AG10803 (cell line): ENCODE results near the gene ABL1.

Experiments
- DNase-seq: peaks from one replicate; pipeline ENCODE4 v3.0.0; 2010; ENCODE audit warnings: low read depth
- H3K4me3 ChIP-seq: 2 replicates; pipeline ENCODE4 v1.5.1; 2011; ENCODE audit warnings: mild to moderate bottlenecking, low read length, control low read depth
- CTCF ChIP-seq: conservative IDR thresholded peaks from 2 replicates; pipeline ENCODE4 v1.5.1; 2011; ENCODE audit warnings: mild to moderate bottlenecking, low read length, control low read depth, inconsistent platforms

ABL1 gene

GRCh38 chr9:130894546-130894945, 59.5 kb downstream of the ABL1 start:
- no peak for TF ChIP-seq CTCF
- no peak for DNase-seq
- H3K4me3 ChIP-seq = no peak overlapping the region

DNA sequence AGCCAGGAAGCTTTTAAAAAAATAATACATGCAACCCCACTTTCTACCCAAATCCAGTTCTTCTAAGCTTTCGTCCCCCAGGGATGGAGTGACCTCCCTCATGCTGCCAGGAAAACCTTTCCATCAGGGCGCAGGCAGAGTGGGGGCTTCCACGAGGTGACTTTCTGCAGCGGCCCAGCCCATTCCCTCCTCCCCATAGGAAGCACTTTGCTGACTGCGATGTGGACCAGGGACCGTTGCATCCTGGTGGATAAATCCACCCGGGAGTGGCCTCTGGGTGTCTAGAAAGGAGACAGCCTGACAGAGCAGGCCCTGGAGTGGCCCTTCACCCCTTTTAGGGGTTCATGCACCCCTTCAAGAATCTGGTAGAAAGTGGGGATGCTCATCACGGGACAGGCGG, 60.0 kb downstream of the ABL1 start:
- H3K4me3 ChIP-seq = no peak overlapping the region
- TF ChIP-seq CTCF = no peak
- DNase-seq = no peak

GRCh38 chr9:130895481-130896232, 60.6 kb downstream of the ABL1 start:
- TF ChIP-seq CTCF = no peak
- no peak overlapping the region for H3K4me3 ChIP-seq
- DNase-seq = no peak

GRCh38 chr9:130896233-130897014, 61.4 kb downstream of the ABL1 start, which contains the start of gene QRFP:
Gene QRFP, minus strand, starts transcription at chr9:130896812. Its CDS starts 2,974 bp downstream, at chr9:130893838.
- DNase-seq = no peak
- TF ChIP-seq CTCF = no peak
- no peak within 1 kb of the TSS for H3K4me3 ChIP-seq

DNA sequence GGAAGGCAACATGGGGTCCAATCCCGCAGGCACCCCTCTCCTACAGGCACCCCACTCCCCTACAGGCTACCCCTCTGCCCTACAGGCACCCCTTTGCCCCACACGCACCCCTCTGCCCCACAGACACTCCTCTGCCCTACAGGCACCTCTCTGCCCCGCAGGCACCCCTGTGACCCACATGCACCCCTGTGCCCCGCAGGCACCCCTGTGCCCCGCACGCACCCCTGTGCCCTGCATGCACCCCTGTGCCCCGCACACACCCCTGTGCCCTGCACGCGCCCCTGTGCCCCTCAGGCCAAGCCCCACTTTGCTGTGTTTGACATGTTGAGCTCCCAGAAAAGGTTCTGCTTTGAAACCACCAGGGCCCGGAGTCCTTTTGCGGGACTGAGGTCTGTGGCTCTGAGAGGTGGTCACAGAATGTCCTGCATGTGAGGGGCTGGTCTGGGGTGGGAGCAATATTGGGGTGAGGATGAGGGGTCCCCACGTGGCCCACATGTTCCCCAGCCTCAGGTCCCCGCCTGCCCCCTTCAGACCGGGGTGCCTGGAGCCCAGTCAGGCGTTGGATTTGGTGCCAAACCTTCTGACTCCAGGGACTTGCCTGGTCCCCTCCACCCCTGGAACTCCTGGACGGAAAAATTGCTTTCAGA, 62.2 kb downstream of the ABL1 start:
- no peak for TF ChIP-seq CTCF
- DNase-seq = no peak
- H3K4me3 ChIP-seq = no peak overlapping the region

GRCh38 chr9:130897848-130898551, 62.9 kb downstream of the ABL1 start:
- no peak for DNase-seq

More at GRCh38 chr9:130897848-130898551, 62.9 kb downstream of the ABL1 start:
- no peak overlapping the region for H3K4me3 ChIP-seq
- TF ChIP-seq CTCF = no peak
